WTC11 (cell line): ENCODE data around the gene LRRC27.

ENCODE experiments used
- CTCF ChIP-seq: fragments of 200-600 bp; IDR thresholded peaks from 2 replicates; pipeline ENCODE4 v1.8.0; 2022; ENCODE audit warnings: antibody characterized with exemption
- MAX ChIP-seq: sonication (generic); formaldehyde crosslinking; IDR thresholded peaks from 2 replicates; pipeline ENCODE4 v1.8.0; 2022; ENCODE audit warnings: mild to moderate bottlenecking, missing genetic modification reagents
- MXD4 ChIP-seq: fragments of 250-450 bp; sonication (Bioruptor Pico); IDR thresholded peaks from 2 replicates; pipeline ENCODE4 v1.8.0; 2021; ENCODE audit warnings: mild to moderate bottlenecking, moderate library complexity, borderline replicate concordance
- SMAD3 ChIP-seq: sonication (generic); formaldehyde crosslinking; IDR thresholded peaks from 2 replicates; pipeline ENCODE4 v1.8.0; 2022; ENCODE audit warnings: missing genetic modification reagents, mild to moderate bottlenecking, borderline replicate concordance
- USF2 ChIP-seq: sonication (generic); formaldehyde crosslinking; IDR thresholded peaks from 2 replicates; pipeline ENCODE4 v1.8.1; 2023; ENCODE audit warnings: mild to moderate bottlenecking, missing genetic modification reagents, moderate library complexity

GRCh38 chr10:132338876-132339275 lies 6.9 kb downstream of the LRRC27 start:
- TF ChIP-seq USF2 (CRISPR knock-in tag) (no peak), CTCF (no peak), MXD4 (CRISPR knock-in tag) (no peak), SMAD3 (CRISPR knock-in tag) (no peak), MAX (no peak)
